DOHH2 (cell line): ENCODE measurements around the gene TSPAN33.

Experiments used
- EZH2phosphoT487 ChIP-seq: fragments of 200-600 bp; sonication (generic); IDR thresholded peaks from 2 replicates; pipeline ENCODE4 v1.6.1; 2017; ENCODE audit warnings: borderline replicate concordance, mild to moderate bottlenecking, antibody characterized with exemption, low read length, moderate library complexity, mixed read lengths
- TF ChIP-seq, protein P1 (sequence below): fragments of 200-600 bp; sonication (generic); IDR thresholded peaks from one replicate; pipeline ENCODE4 v1.5.1; 2014; ENCODE audit warnings: antibody characterized with exemption, mild to moderate bottlenecking, low read depth, low read length; ENCODE audit not compliant: poor library complexity, severe bottlenecking

- TF ChIP-seq, protein P1, sequence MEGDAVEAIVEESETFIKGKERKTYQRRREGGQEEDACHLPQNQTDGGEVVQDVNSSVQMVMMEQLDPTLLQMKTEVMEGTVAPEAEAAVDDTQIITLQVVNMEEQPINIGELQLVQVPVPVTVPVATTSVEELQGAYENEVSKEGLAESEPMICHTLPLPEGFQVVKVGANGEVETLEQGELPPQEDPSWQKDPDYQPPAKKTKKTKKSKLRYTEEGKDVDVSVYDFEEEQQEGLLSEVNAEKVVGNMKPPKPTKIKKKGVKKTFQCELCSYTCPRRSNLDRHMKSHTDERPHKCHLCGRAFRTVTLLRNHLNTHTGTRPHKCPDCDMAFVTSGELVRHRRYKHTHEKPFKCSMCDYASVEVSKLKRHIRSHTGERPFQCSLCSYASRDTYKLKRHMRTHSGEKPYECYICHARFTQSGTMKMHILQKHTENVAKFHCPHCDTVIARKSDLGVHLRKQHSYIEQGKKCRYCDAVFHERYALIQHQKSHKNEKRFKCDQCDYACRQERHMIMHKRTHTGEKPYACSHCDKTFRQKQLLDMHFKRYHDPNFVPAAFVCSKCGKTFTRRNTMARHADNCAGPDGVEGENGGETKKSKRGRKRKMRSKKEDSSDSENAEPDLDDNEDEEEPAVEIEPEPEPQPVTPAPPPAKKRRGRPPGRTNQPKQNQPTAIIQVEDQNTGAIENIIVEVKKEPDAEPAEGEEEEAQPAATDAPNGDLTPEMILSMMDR: no peak
- TF ChIP-seq EZH2phosphoT487: no peak
Measured at GRCh38 chr7:129159539-129159938, 15.0 kb downstream of the TSPAN33 start.
